ENCODE measurements around the gene PTPRS.

DNA sequence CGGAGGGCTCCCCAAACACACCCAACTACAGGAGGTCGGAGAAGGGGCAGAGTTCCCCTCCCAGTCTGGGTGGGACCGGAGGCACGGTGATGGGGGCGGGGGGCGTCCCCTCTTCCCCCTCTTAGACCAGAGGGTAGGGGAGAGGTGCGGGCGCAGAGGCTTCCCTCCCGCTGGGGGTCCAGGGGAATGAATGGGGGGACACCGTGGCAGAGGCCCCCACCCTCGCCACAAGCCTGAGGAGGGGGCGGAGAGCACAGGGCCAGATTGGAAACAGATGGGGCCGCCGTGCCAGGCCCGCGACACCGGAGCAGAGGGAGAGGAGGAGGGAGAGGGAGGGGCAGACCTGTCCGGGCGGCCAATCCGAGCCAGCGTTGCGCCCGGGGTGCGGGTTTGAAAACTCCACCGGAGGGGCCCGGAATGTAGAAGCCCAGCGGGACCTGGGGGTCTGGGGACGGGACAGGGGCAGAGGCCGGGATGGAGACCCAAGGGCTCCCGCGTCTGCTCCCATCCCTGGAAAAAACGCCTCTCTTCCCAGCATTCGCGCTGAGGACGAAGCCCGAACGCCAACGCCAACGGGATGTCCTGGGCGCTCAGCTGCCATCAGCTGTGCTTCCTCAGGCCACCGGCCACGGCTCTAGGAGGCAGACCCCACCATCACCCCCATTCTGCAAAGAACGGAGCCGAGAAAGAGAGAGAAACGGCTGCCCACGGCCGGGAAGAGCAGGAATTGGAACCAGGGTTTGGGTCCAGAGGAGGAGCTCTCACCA lies 46.8 kb downstream of the PTPRS start:
- TF ChIP-seq, protein P1, sequence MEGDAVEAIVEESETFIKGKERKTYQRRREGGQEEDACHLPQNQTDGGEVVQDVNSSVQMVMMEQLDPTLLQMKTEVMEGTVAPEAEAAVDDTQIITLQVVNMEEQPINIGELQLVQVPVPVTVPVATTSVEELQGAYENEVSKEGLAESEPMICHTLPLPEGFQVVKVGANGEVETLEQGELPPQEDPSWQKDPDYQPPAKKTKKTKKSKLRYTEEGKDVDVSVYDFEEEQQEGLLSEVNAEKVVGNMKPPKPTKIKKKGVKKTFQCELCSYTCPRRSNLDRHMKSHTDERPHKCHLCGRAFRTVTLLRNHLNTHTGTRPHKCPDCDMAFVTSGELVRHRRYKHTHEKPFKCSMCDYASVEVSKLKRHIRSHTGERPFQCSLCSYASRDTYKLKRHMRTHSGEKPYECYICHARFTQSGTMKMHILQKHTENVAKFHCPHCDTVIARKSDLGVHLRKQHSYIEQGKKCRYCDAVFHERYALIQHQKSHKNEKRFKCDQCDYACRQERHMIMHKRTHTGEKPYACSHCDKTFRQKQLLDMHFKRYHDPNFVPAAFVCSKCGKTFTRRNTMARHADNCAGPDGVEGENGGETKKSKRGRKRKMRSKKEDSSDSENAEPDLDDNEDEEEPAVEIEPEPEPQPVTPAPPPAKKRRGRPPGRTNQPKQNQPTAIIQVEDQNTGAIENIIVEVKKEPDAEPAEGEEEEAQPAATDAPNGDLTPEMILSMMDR (IDR thresholded peaks at IDR 0.05), result no peak
- TF ChIP-seq EZH2 (IDR thresholded peaks at IDR 0.05), result no peak

Measured in neural progenitor cell (in vitro differentiated cells).